ENCODE data around the gene FBXO34.
"Not testable (repeated sequence)": the region's sequence is repeated elsewhere in the genome, so short reads cannot be mapped to it uniquely, and the experiment has no call there.

FBXO34 gene

GRCh38 chr14:55350461-55350860 is 79.2 kb downstream of the FBXO34 start:
- DNase-seq: no peak

- no peak for DNase-seq
These were observed 79.9 kb downstream of the FBXO34 start for GRCh38 chr14:55351111-55351510.

GRCh38 chr14:55352201-55352600 is 81.0 kb downstream of the FBXO34 start:
- no peak for DNase-seq

- DNase-seq: no peak
These were observed 82.7 kb downstream of the FBXO34 start for GRCh38 chr14:55353686-55354467.

GRCh38 chr14:55354500-55354899 is 83.3 kb downstream of the FBXO34 start:
- DNase-seq: peak; percentile 51 to 68

- DNase-seq: no peak
These were observed 84.7 kb downstream of the FBXO34 start for GRCh38 chr14:55355922-55356321.

GRCh38 chr14:55356913-55357312 is 85.7 kb downstream of the FBXO34 start:
- DNase-seq: no peak

- no peak for DNase-seq
These were observed 88.1 kb downstream of the FBXO34 start for GRCh38 chr14:55359307-55359706.

GRCh38 chr14:55361190-55361589 is 90.0 kb downstream of the FBXO34 start:
- no peak for DNase-seq

GRCh38 chr14:55366271-55366670 is 95.0 kb downstream of the FBXO34 start:
- no peak for DNase-seq

- no peak for DNase-seq
These were observed 99.7 kb downstream of the FBXO34 start for GRCh38 chr14:55370883-55371455.

GRCh38 chr14:55372423-55372822 is 101.2 kb downstream of the FBXO34 start:
- DNase-seq: no peak

- no peak for DNase-seq
These were observed 101.6 kb downstream of the FBXO34 start for GRCh38 chr14:55372825-55373224.

- no peak for DNase-seq
These were observed 102.8 kb downstream of the FBXO34 start for GRCh38 chr14:55373784-55374705.

- DNase-seq: no peak
These were observed 103.5 kb downstream of the FBXO34 start for GRCh38 chr14:55374771-55375170.

GRCh38 chr14:55377236-55377635 is 106.0 kb downstream of the FBXO34 start:
- peak in 1 of 2 experiments; percentile 11 for DNase-seq

- DNase-seq: no peak
These were observed 109.8 kb downstream of the FBXO34 start for GRCh38 chr14:55381040-55381439.

- DNase-seq: no peak
These were observed 110.3 kb downstream of the FBXO34 start for GRCh38 chr14:55381561-55381960.

- DNase-seq: no peak
These were observed 111.3 kb downstream of the FBXO34 start for GRCh38 chr14:55382483-55382882.

GRCh38 chr14:55383056-55383466 is 111.8 kb downstream of the FBXO34 start:
- DNase-seq: not testable (repeated sequence)

- no peak for DNase-seq
These were observed 112.4 kb downstream of the FBXO34 start for GRCh38 chr14:55383541-55384140.

- no peak for DNase-seq
These were observed 113.3 kb downstream of the FBXO34 start for GRCh38 chr14:55384536-55384935.
